ENCODE measurements around the gene FYN. TPM values are rescaled to one million over a fixed set of nuclear protein-coding genes. Genes with fewer than 3 reads are reported as not detected.

The FYN gene
- polyA plus RNA-seq, 3 donors = 88.4 to 149 (median 114) TPM

- H2AFZ ChIP-seq (ENCODE audit: insufficient read depth, low read depth, low read length, poor library complexity, severe bottlenecking) = no peak overlapping the region
- Mint-ChIP-seq H3K27me3 (ENCODE audit: low read depth in 3 of 3) (no peaks in the 10 kb centered on the region), H3K4me1 (peaks cover 44% of the 10 kb centered on the region), H3K36me3 (peaks cover 50 to 58% of the 10 kb centered on the region in 2 donors), H3K4me3 (no peak overlapping the region), H3K9me3 (no peaks in the 10 kb centered on the region), H3K27ac (peak overlapping the region in 1 of 7 donors; percentile 36)
- H3K9ac ChIP-seq (ENCODE audit: insufficient read depth, low read length, poor library complexity, severe bottlenecking) = no peak overlapping the region
- peaks cover 30% of the 10 kb centered on the region for H3K79me2 ChIP-seq (ENCODE audit: insufficient read depth, low read length)
- no peak overlapping the region for H3K4me3 ChIP-seq (replicated peaks in 1 of 3; ENCODE audit: low read depth in 2 of 3, low read length in 3 of 3)
- peak overlapping the region in 1 of 2 donors; percentile 68 for H3K27ac ChIP-seq (ENCODE audit: low read depth in 1 of 2, low read length in 2 of 2)
- H3K27me3 ChIP-seq (ENCODE audit: control insufficient read depth in 2 of 2, insufficient read depth in 2 of 2, low read length in 2 of 2) = no peaks in the 10 kb centered on the region
- H3K36me3 ChIP-seq (replicated peaks in 1 of 2; ENCODE audit: control insufficient read depth in 1 of 2, insufficient read depth in 2 of 2, low read length in 2 of 2) = peaks cover 3 to 55% of the 10 kb centered on the region in 2 donors
- DNase-seq = no peak
- H4K20me1 ChIP-seq (ENCODE audit: insufficient read depth, low read length) = peaks cover 100% of the 10 kb centered on the region
- H3K4me1 ChIP-seq (ENCODE audit: control insufficient read depth in 1 of 2, insufficient read depth in 2 of 2, low read length in 2 of 2) = peaks cover 15 to 35% of the 10 kb centered on the region in 2 donors
- no peaks in the 10 kb centered on the region for H3K9me3 ChIP-seq (replicated peaks in 1 of 2; ENCODE audit: control insufficient read depth in 1 of 2, insufficient read depth in 1 of 2, low read length in 2 of 2)
- 100% methylated on average over 1 of the region's 9 CpGs for WGBS (ENCODE audit: insufficient coverage)
- intact Hi-C loops (cut with micrococcal nuclease) = loop anchor here in 1 of 2 donors (10.0 kb wide), 1 partner anchor 68 kb away; the partner anchor contains the start of gene FYN
- no peak for TF ChIP-seq CTCF (IDR thresholded peaks at IDR 0.05)
- H3K4me2 ChIP-seq (replicated peaks; ENCODE audit: extremely low read depth, low read length, poor library complexity, severe bottlenecking) = no peak overlapping the region
These were observed 66.4 kb downstream of the FYN start for GRCh38 chr6:111806561-111807497.

- H3K27me3 ChIP-seq (ENCODE audit: control insufficient read depth in 2 of 2, insufficient read depth in 2 of 2, low read length in 2 of 2) = no peaks in the 10 kb centered on the region
- H3K9ac ChIP-seq (ENCODE audit: insufficient read depth, low read length, poor library complexity, severe bottlenecking) = no peak overlapping the region
These were observed 67.1 kb downstream of the FYN start for GRCh38 chr6:111806165-111806547.

More at GRCh38 chr6:111806165-111806547, 67.1 kb downstream of the FYN start:
- WGBS (ENCODE audit: insufficient coverage) = 98% methylated on average over 4 of the region's 5 CpGs
- Histone ChIP-seq H3K4me3 (replicated peaks in 1 of 3; ENCODE audit: low read depth in 2 of 3, low read length in 3 of 3) (no peak overlapping the region), H4K20me1 (ENCODE audit: insufficient read depth, low read length) (peaks cover 100% of the 10 kb centered on the region), H3K4me1 (ENCODE audit: control insufficient read depth in 1 of 2, insufficient read depth in 2 of 2, low read length in 2 of 2) (peaks cover 15 to 37% of the 10 kb centered on the region in 2 donors), H3K9me3 (replicated peaks in 1 of 2; ENCODE audit: control insufficient read depth in 1 of 2, insufficient read depth in 1 of 2, low read length in 2 of 2) (no peaks in the 10 kb centered on the region), H3K36me3 (replicated peaks in 1 of 2; ENCODE audit: control insufficient read depth in 1 of 2, insufficient read depth in 2 of 2, low read length in 2 of 2) (peaks cover 3 to 56% of the 10 kb centered on the region in 2 donors), H2AFZ (ENCODE audit: insufficient read depth, low read depth, low read length, poor library complexity, severe bottlenecking) (no peak overlapping the region), H3K4me2 (replicated peaks; ENCODE audit: extremely low read depth, low read length, poor library complexity, severe bottlenecking) (no peak overlapping the region), H3K27ac (ENCODE audit: low read depth in 1 of 2, low read length in 2 of 2) (peak overlapping the region in 1 of 2 donors; percentile 68), H3K79me2 (ENCODE audit: insufficient read depth, low read length) (peaks cover 35% of the 10 kb centered on the region)
- Mint-ChIP-seq H3K27ac (peak overlapping the region in 6 of 7 donors; percentile 15 to 86 (median 61)), H3K36me3 (peaks cover 46 to 56% of the 10 kb centered on the region in 2 donors), H3K9me3 (no peaks in the 10 kb centered on the region), H3K27me3 (ENCODE audit: low read depth in 3 of 3) (no peaks in the 10 kb centered on the region), H3K4me1 (peaks cover 44% of the 10 kb centered on the region), H3K4me3 (no peak overlapping the region)
- no peak for DNase-seq
- intact Hi-C loops (cut with micrococcal nuclease) = loop anchor here in 1 of 2 donors (10.0 kb wide), 1 partner anchor 69 kb away; the partner anchor contains the start of gene FYN
- TF ChIP-seq CTCF (IDR thresholded peaks at IDR 0.05) = no peak

All from CD14-positive monocyte (primary cell).